Measurements from ENCODE around the gene COL9A2.
A peak's percentile ranks its signal among the peaks of the same experiment; 100 is the strongest.

COL9A2 gene

GRCh38 chr1:40317394-40318074, 448 bp upstream of the COL9A2 start:
- no peak for DNase-seq

- DNase-seq = no peak
Measured at GRCh38 chr1:40315795-40316594, 1.1 kb downstream of the COL9A2 start.

- DNase-seq = peak; percentile 83
Measured at GRCh38 chr1:40315239-40315794, 1.8 kb downstream of the COL9A2 start.

- no peak for DNase-seq
Measured at GRCh38 chr1:40314721-40315238, 2.3 kb downstream of the COL9A2 start.

- DNase-seq = no peak
Measured at GRCh38 chr1:40313958-40314720, 2.9 kb downstream of the COL9A2 start.

GRCh38 chr1:40313329-40313957, 3.6 kb downstream of the COL9A2 start:
- DNase-seq = no peak

- DNase-seq = no peak
Measured at GRCh38 chr1:40312238-40313205, 4.6 kb downstream of the COL9A2 start.

- DNase-seq = no peak
Measured at GRCh38 chr1:40311692-40312091, 5.4 kb downstream of the COL9A2 start.

- no peak for DNase-seq
Measured at GRCh38 chr1:40310983-40311642, 6.0 kb downstream of the COL9A2 start.

GRCh38 chr1:40310129-40310461, 7.0 kb downstream of the COL9A2 start:
- no peak for DNase-seq

GRCh38 chr1:40309374-40310128, 7.5 kb downstream of the COL9A2 start:
- DNase-seq = no peak

- no peak for DNase-seq
Measured at GRCh38 chr1:40308036-40308727, 8.9 kb downstream of the COL9A2 start.

GRCh38 chr1:40307186-40307585, 9.9 kb downstream of the COL9A2 start:
- DNase-seq = no peak

- no peak for DNase-seq
Measured at GRCh38 chr1:40306296-40306695, 10.8 kb downstream of the COL9A2 start.

GRCh38 chr1:40305871-40306270, 11.2 kb downstream of the COL9A2 start:
- DNase-seq = no peak

- no peak for DNase-seq
Measured at GRCh38 chr1:40305451-40305850, 11.6 kb downstream of the COL9A2 start.

- no peak for DNase-seq
Measured at GRCh38 chr1:40303790-40304189, 13.3 kb downstream of the COL9A2 start.

GRCh38 chr1:40303051-40303771, 13.9 kb downstream of the COL9A2 start:
- no peak for DNase-seq

GRCh38 chr1:40302475-40302874, 14.6 kb downstream of the COL9A2 start:
- DNase-seq = no peak
